Muscle of arm (tissue), 12 donors: ENCODE data around the gene AUH. TPM values are rescaled to one million over a fixed set of nuclear protein-coding genes. Genes with fewer than 3 reads are reported as not detected.

Experiments used
- DNase-seq: peaks from one replicate; pipeline ENCODE4 v3.0.0-alpha.2; 2013
- polyA plus RNA-seq, 12 donors: library from polyadenylated mRNA; unstranded; fragments of 120-200 nt; gene quantifications; one replicate each; pipeline ENCODE4 v1.2.1, GENCODE V29; 2013; ENCODE audit not compliant: insufficient read length in 12 of 12

Gene AUH
- polyA plus RNA-seq, 12 donors, result 12.6 to 18.6 (median 15.8) TPM; not detected in 1

DNA sequence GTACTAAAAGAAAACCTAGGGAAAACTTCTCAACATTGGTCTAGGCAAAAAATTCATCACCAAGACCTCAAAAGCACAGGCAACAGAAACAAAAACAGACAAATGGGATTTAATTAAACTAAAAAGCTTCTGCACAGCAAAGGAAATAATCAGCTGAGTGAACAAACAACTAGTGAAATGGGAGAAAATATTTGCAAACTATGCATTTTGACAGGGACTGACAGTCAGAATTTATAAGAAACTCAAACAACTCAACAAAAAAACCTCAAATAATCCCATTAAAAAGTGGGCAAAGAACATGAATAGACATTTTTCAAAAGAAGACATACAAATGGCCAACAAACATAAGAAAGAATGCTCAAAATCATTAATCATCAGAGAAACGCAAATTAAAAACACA, 189.4 kb downstream of the AUH start:
- DNase-seq, result no peak

DNA sequence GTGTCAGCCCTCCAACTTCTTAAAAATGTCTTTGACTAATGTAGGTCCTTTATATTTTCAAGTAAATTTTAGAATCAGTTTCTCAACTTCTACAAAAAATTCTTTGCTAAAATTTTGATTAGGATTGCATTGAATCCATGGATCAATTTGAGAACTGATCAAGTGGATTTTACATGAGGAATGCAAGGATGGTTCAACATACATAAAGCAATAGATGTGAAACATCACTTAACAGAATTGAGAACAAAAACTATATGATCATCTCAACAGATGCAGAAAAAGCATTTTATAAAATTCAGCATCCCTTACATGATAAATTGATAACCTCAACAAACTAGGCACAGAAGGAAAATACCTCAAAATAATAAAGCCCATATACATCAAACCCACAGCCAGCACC, 190.8 kb downstream of the AUH start:
- no peak for DNase-seq

DNA sequence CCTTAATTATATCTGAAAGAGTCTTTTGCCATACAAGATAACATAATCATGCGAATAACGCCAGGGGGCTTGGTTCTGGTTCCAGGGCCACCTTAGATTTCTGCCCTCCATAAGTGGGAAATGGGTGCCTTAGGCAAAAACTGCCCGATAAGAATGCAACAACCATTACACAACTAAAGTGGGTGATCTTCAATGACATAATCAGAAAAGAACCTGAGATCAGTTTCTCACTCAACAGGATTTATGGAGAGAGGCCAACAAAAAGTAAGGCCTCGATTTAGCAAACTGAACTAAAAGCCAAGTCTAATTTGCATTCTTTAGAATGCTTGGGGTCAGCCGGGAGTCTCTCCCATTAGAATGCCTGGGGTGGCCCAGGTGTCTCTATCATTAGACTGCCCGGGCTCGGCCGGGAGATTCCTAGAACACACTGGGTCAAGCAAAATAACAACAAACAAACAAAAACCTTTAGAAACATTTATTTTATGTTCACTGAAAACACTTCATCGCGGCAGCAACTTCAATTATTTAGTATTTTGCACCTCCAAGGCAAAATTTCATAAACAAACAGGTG, 194.8 kb downstream of the AUH start:
- DNase-seq, result no peak

- DNase-seq, result no peak
Measured at GRCh38 chr9:91164724-91165520, 196.8 kb downstream of the AUH start.

Other genes starting within 250 kb of the AUH start
- gene NFIL3, start 61.9 kb upstream of the AUH start, polyA plus RNA-seq, result 10 to 100 TPM in 11 of 12 donors, not detected in 1; 13.7 to 30.6 (median 25.9) TPM